Activated T-cell treated with anti-CD3 and anti-CD28 coated beads for 4 hours (primary cell): Measurements from ENCODE around the gene NECTIN1.

Experiments
- DNase-seq: peaks from one replicate; pipeline ENCODE4 v3.0.0-alpha.2; 2020

Gene NECTIN1

GRCh38 chr11:119671051-119671450 lies 57.9 kb downstream of the NECTIN1 start:
- DNase-seq: no peak

GRCh38 chr11:119669487-119669886 lies 59.5 kb downstream of the NECTIN1 start:
- DNase-seq: no peak

GRCh38 chr11:119668676-119669075 lies 60.3 kb downstream of the NECTIN1 start:
- no peak for DNase-seq

GRCh38 chr11:119666463-119667131 lies 62.4 kb downstream of the NECTIN1 start:
- peak; percentile 46 for DNase-seq

GRCh38 chr11:119666061-119666460 lies 62.9 kb downstream of the NECTIN1 start:
- no peak for DNase-seq

GRCh38 chr11:119664701-119665420 lies 64.1 kb downstream of the NECTIN1 start:
- DNase-seq: no peak

- DNase-seq: no peak
These were observed 64.9 kb downstream of the NECTIN1 start for GRCh38 chr11:119664063-119664572.

- DNase-seq: no peak
These were observed 65.7 kb downstream of the NECTIN1 start for GRCh38 chr11:119663279-119663678.

GRCh38 chr11:119661226-119661625 lies 67.8 kb downstream of the NECTIN1 start:
- DNase-seq: no peak

- DNase-seq: no peak
These were observed 68.9 kb downstream of the NECTIN1 start for GRCh38 chr11:119659971-119660723.

GRCh38 chr11:119652907-119653659 lies 75.9 kb downstream of the NECTIN1 start:
- DNase-seq: no peak

- no peak for DNase-seq
These were observed 77.0 kb downstream of the NECTIN1 start for GRCh38 chr11:119651802-119652584.

GRCh38 chr11:119650251-119650650 lies 78.7 kb downstream of the NECTIN1 start:
- DNase-seq: no peak

- DNase-seq: no peak
These were observed 81.7 kb downstream of the NECTIN1 start for GRCh38 chr11:119647254-119647653.

GRCh38 chr11:119645018-119645417 lies 84.0 kb downstream of the NECTIN1 start:
- DNase-seq: no peak

- no peak for DNase-seq
These were observed 84.5 kb downstream of the NECTIN1 start for GRCh38 chr11:119644502-119644901.

- DNase-seq: no peak
These were observed 85.1 kb downstream of the NECTIN1 start for GRCh38 chr11:119643876-119644225.

GRCh38 chr11:119643212-119643875 lies 85.7 kb downstream of the NECTIN1 start:
- DNase-seq: no peak

- DNase-seq: peak; percentile 1
These were observed 86.8 kb downstream of the NECTIN1 start for GRCh38 chr11:119641983-119642745.

GRCh38 chr11:119640541-119640940 lies 88.5 kb downstream of the NECTIN1 start:
- no peak for DNase-seq
